Hematopoietic multipotent progenitor cell treated with erythropoietin and hydrocortisone succinate and interleukin-3 and kit ligand, for 4 days (in vitro differentiated cells): Measurements from ENCODE around the gene DENND2C.
"Not testable (repeated sequence)": the region's sequence is repeated elsewhere in the genome, so short reads cannot be mapped to it uniquely, and the experiment has no call there.

Source experiments
- DNase-seq: peaks from one replicate; pipeline ENCODE4 v3.0.0-alpha.2; 2015

Gene DENND2C

GRCh38 chr1:114594046-114594445, 75.8 kb downstream of the DENND2C start:
- DNase-seq, result no peak

GRCh38 chr1:114589122-114589521, 80.7 kb downstream of the DENND2C start:
- no peak for DNase-seq

GRCh38 chr1:114588196-114588689, 81.6 kb downstream of the DENND2C start:
- DNase-seq, result no peak

GRCh38 chr1:114587203-114587991, 82.5 kb downstream of the DENND2C start:
- no peak for DNase-seq

- no peak for DNase-seq
These were observed 83.3 kb downstream of the DENND2C start for GRCh38 chr1:114586513-114587047.

GRCh38 chr1:114585231-114585630, 84.6 kb downstream of the DENND2C start:
- no peak for DNase-seq

- DNase-seq, result peak; percentile 99
These were observed 88.2 kb downstream of the DENND2C start, which contains the start of gene BCAS2 for GRCh38 chr1:114581335-114582287. BCAS2 (minus strand) TSS chr1:114581615; CDS start chr1:114581591, 24 bp downstream.

GRCh38 chr1:114574365-114574764, 95.5 kb downstream of the DENND2C start:
- no peak for DNase-seq

- DNase-seq, result no peak
These were observed 105.7 kb downstream of the DENND2C start for GRCh38 chr1:114564141-114564540.

GRCh38 chr1:114562978-114563510, 106.8 kb downstream of the DENND2C start:
- not testable (repeated sequence) for DNase-seq

- DNase-seq, result no peak
These were observed 108.5 kb downstream of the DENND2C start for GRCh38 chr1:114561333-114561732.

GRCh38 chr1:114559356-114559755, 110.5 kb downstream of the DENND2C start:
- DNase-seq, result peak; percentile 48

- DNase-seq, result peak; percentile 70
These were observed 111.3 kb downstream of the DENND2C start for GRCh38 chr1:114558544-114558943.

GRCh38 chr1:114554577-114554976, 115.3 kb downstream of the DENND2C start:
- DNase-seq, result no peak

GRCh38 chr1:114552106-114552639, 117.7 kb downstream of the DENND2C start:
- DNase-seq, result no peak

GRCh38 chr1:114551400-114551799, 118.4 kb downstream of the DENND2C start:
- DNase-seq, result no peak

GRCh38 chr1:114550336-114550735, 119.5 kb downstream of the DENND2C start:
- no peak for DNase-seq

GRCh38 chr1:114549137-114549536, 120.7 kb downstream of the DENND2C start:
- DNase-seq, result no peak

GRCh38 chr1:114547076-114547475, 122.8 kb downstream of the DENND2C start:
- DNase-seq, result no peak

- no peak for DNase-seq
These were observed 124.1 kb downstream of the DENND2C start for GRCh38 chr1:114545796-114546195.

- DNase-seq, result no peak
These were observed 124.5 kb downstream of the DENND2C start for GRCh38 chr1:114545315-114545714.

- DNase-seq, result no peak
These were observed 129.0 kb downstream of the DENND2C start for GRCh38 chr1:114540821-114541220.

- no peak for DNase-seq
These were observed 129.6 kb downstream of the DENND2C start for GRCh38 chr1:114540272-114540671.
